GM18873 (cell line): Measurements from ENCODE around the gene CROT.

ENCODE experiments used
- ATAC-seq: cut with Tn5 transposase; IDR thresholded peaks from one replicate; pipeline ENCODE4 v1.9.1; 2021; ENCODE audit warnings: mild to moderate bottlenecking, moderate library complexity, moderate number of reproducible peaks; ENCODE audit not compliant: unreplicated experiment, low FRiP score

Gene CROT

GRCh38 chr7:87413029-87413428 is 67.6 kb downstream of the CROT start:
- no peak for ATAC-seq

DNA sequence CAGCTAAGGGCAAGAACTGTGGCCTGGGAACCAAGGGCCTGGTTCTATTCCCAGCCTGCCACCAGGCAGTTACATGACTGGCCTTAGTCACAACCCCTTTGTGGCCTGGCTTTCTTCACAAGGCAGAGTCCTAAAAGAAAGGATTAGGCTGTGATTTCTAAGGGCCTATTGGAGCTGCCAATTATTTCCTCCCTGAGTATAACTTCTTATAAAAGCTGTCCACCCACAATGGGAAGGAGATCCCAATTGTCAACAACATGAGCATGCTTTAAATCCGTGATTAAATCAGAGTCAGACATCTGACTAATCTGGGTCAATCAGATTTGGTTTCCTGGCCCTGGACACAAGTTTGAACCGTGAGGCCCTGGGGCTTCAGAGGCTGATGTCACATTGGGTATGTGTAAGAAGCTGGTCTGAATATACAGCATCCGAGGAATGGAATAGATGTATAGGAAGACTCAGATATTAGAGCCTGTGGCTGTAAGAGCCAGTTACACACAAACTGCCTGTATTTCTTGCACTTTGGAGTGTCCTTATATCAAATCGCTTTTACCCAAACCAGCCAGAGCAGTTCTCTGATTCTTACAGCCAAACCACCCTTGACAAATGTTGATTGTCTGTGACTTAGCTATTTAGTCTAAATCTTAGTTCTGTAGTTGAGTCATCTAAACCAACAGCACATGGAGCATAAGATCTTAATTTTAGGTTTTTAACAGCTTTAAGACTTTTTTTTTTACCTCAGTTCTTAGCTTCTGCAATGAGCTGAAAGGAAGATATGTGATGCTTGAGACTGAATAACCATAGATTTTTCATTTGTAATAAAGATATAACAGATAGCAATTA is 68.7 kb downstream of the CROT start:
- no peak for ATAC-seq

DNA sequence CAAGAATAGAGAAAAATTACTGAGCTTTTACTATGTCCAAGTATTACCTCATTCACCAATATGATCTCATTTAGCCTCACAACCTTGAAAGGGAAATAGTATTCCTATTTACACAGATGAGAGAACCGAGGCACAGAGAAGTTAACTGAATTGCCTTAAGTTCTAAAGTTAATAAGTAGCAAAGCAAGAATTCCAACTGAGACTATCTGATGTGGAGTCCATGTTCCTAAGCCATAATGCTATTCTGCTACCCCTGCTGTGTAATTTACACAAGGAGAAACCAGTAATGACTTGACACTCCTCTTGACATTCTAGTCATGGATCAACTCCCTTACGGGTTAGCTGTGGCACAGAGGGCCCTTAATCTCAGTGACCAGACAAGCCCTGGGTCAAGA is 69.3 kb downstream of the CROT start:
- no peak for ATAC-seq

GRCh38 chr7:87416682-87417587 is 71.5 kb downstream of the CROT start:
- peak; percentile 76 for ATAC-seq

DNA sequence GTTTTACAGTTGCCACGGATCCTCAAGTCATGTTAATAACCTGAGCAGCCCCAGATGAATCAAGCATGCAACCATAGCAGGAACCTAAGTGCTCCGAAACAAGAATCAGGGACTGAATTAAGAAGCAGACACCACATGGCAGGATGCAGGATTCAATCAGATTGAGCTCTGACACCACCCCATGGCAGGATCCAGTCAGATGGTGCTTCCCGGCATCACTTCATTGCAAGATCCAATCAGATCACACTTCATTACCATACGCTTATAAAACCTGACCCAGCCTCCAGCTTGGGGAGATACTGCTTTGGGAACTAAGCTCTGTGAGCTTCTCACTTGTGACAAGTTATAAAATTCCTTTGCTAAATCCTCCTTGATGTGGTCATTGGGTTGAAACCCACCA is 74.7 kb downstream of the CROT start:
- no peak for ATAC-seq

GRCh38 chr7:87424075-87424474 is 78.6 kb downstream of the CROT start:
- no peak for ATAC-seq

DNA sequence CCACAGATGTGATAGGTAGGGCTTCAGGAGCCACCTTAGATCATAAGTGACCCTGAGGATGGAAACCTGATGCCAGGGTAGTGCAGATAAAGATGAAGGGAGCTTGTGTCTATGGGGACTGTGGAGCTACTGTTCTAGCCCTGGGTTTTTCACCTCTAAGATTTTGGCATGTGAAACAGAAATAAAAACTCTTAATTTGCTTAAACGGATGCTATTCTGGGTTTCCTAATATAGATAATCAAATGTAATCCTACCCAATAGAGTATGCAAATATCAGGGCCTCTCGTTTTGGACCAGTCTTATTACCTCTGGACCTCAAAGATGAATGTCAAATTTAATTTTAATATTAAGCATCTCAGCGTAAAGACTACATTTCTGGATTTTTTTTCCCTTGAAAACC is 80.7 kb downstream of the CROT start:
- peak; percentile 85 for ATAC-seq

GRCh38 chr7:87427288-87427687 is 81.8 kb downstream of the CROT start:
- no peak for ATAC-seq

- no peak for ATAC-seq
Measured at GRCh38 chr7:87432536-87432935, 87.1 kb downstream of the CROT start.

GRCh38 chr7:87435546-87435945 is 90.1 kb downstream of the CROT start:
- ATAC-seq, result no peak

- ATAC-seq, result no peak
Measured at GRCh38 chr7:87445897-87446296, 100.4 kb downstream of the CROT start.

GRCh38 chr7:87447116-87447635 is 101.7 kb downstream of the CROT start:
- no peak for ATAC-seq

DNA sequence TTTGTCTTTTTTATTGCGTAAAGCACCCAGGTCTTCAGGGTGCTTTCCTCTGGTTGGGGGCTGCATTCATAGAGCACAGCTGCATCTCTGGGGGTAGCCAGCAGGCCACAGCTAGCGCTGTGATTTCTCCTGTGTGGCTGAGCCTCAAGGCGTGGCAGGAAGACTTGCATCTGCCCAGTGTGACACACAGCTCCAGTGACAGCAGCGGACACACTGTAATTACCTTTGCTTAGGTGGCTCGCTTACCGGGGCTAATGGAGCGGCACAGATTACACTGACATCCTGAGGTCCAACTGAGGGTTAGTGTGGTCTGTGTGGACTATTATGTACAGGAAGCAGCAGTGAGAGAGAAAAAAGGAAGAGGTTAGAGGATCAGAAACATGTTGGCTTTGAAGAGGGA is 102.9 kb downstream of the CROT start:
- no peak for ATAC-seq
